A549 treated with AZD9567 at 1 μM for 4 hours (cell line): ENCODE measurements around the gene CYP3A7. TPM values are rescaled to one million over a fixed set of nuclear protein-coding genes. Genes with fewer than 3 reads are reported as not detected.

Experiments used
- total RNA-seq: library from RNA; stranded (reverse); fragments of 200-300 nt; extraction: Qiagen RNA extraction; gene quantifications from 5 replicates; pipeline ENCODE4 v1.2.3, GENCODE V29; 2022; ENCODE audit not compliant: insufficient read depth

The CYP3A7 gene
- total RNA-seq, result not detected in 5 replicates

GRCh38 chr7:99734987-99735386 is at the start of gene CYP3A7:
Gene CYP3A7, minus strand, starts transcription at chr7:99735196. Its CDS starts 103 bp downstream, at chr7:99735093.

DNA sequence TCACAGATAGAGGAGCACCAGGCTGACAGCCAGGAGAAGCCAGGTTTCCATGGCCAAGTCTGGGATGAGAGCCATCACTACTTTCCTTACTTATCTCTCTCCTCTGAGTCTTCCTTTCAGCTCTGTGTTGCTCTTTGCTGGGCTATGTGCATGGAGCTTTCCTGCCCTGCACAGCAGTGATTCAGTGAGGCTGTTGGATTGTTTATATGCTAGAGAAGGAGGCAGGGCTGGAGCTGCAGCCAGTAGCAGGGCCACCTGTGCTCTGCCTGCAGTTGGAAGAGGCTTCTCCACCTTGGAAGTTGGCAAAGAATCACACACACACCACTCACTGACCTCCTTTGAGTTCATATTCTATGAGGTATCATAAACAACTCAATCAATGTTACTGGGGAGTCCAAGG is 49.0 kb upstream of the CYP3A7 start, which contains the start of gene CYP3A4:
TSS of gene CYP3A4 (minus strand) at position 178 of the 400 bp plus-strand sequence. CDS start at position 75, 103 bp downstream.

DNA sequence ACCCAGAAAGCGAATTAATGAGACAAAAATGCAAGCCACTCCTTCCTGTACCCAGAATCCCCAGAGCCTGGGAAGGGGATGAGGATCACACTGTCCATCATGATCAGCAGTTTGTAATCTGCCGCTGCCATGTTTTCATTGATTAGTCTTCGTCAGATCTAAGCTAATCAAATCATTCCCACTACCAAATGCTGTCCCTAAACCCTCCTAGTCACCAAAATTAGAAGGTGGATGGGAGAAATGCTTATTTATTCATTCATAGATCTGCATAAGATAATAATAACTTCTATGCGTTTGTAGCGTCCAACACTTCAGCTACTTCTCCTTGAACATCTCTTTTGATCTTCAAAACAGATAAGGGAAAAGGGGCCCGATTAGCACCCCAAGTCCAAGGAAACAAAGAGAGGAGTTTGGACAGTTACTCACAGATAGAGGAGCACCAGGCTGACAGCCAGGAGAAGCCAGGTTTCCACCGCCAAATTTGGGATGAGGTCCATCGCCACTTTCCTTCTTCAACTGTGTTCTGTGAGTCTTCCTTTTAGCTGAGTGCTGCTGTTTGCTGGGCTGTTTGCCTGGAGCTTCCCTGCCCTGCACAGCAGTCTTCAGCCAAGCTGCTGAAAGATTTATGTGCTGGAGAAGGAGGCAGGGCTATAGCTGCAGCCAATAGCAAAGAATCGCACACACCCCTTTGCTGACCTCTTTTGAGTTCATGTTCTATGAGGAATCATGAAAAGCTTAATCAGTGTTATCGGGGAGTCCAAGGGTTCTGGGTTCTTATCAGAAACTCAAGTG is 55.4 kb downstream of the CYP3A7 start, which contains the start of gene CYP3A5:
TSS of gene CYP3A5 (minus strand) at position 597 of the 792 bp plus-strand sequence. CDS start at position 497, 100 bp downstream.

Other genes with a start within 250 kb of the CYP3A7 start
- gene ZNF394, start 234.9 kb downstream of the CYP3A7 start, total RNA-seq, result 17.4 to 20.4 TPM (median 18.1 TPM) in 5 replicates
- 8.6 to 12.6 TPM (median 9.5 TPM) in 5 replicates for gene ZKSCAN5, start 230.5 kb downstream of the CYP3A7 start, total RNA-seq
- 5.0 to 7.4 TPM (median 6.5 TPM) in 5 replicates for gene FAM200A, start 183.1 kb downstream of the CYP3A7 start, total RNA-seq
- 45.1 to 56.7 TPM (median 53.1 TPM) in 5 replicates for gene ZNF655, start 176.6 kb downstream of the CYP3A7 start, total RNA-seq
- 1.0 to 1.5 TPM (median 1.4 TPM) in 4 of 5 replicates, not detected in the other for gene TMEM225B, start 136.9 kb downstream of the CYP3A7 start, total RNA-seq
- 9.2 to 20.9 TPM (median 9.9 TPM) in 5 replicates for gene ZSCAN25, start 118.2 kb downstream of the CYP3A7 start, total RNA-seq
- 1.3 to 1.5 TPM (median 1.4 TPM) in 4 of 5 replicates, not detected in the other for gene CYP3A5, start 55.2 kb downstream of the CYP3A7 start, total RNA-seq
- not detected in 5 replicates for gene CYP3A4, start 49.0 kb upstream of the CYP3A7 start, total RNA-seq
- not detected in 5 replicates for gene CYP3A43, start 92.8 kb upstream of the CYP3A7 start, total RNA-seq
- not detected in 5 replicates for gene OR2AE1, start 141.8 kb upstream of the CYP3A7 start, total RNA-seq
- gene TRIM4, start 184.3 kb upstream of the CYP3A7 start, total RNA-seq, result 27.8 to 37.9 TPM (median 28.1 TPM) in 5 replicates
- 0.07 to 0.21 TPM in 2 of 5 replicates, not detected in the others for gene GJC3, start 194.4 kb upstream of the CYP3A7 start, total RNA-seq
- 0.13 TPM in 1 of 5 replicates, not detected in the others for gene AZGP1, start 240.8 kb upstream of the CYP3A7 start, total RNA-seq